HG03066 (cell line): ENCODE results near the gene WDFY3.

ENCODE experiments used
- ATAC-seq: cut with Tn5 transposase; IDR thresholded peaks from one replicate; pipeline ENCODE4 v1.9.1; 2021; ENCODE audit warnings: low read depth; ENCODE audit not compliant: unreplicated experiment

WDFY3 gene

GRCh38 chr4:84638092-84638491, 328.4 kb downstream of the WDFY3 start:
- ATAC-seq = no peak

GRCh38 chr4:84634961-84635360, 331.5 kb downstream of the WDFY3 start:
- no peak for ATAC-seq

- ATAC-seq = no peak
Observed at GRCh38 chr4:84632092-84632491, 334.4 kb downstream of the WDFY3 start.

GRCh38 chr4:84631573-84631972, 334.9 kb downstream of the WDFY3 start:
- ATAC-seq = no peak

- no peak for ATAC-seq
Observed at GRCh38 chr4:84626673-84627072, 339.8 kb downstream of the WDFY3 start.

GRCh38 chr4:84623661-84624060, 342.8 kb downstream of the WDFY3 start:
- ATAC-seq = no peak

- no peak for ATAC-seq
Observed at GRCh38 chr4:84622959-84623358, 343.5 kb downstream of the WDFY3 start.
